GM18873 (cell line): ENCODE measurements around the gene CPB2.

Experiments used
- ATAC-seq: cut with Tn5 transposase; IDR thresholded peaks from one replicate; pipeline ENCODE4 v1.9.1; 2021; ENCODE audit warnings: mild to moderate bottlenecking, moderate library complexity, moderate number of reproducible peaks; ENCODE audit not compliant: unreplicated experiment, low FRiP score

Gene CPB2

DNA sequence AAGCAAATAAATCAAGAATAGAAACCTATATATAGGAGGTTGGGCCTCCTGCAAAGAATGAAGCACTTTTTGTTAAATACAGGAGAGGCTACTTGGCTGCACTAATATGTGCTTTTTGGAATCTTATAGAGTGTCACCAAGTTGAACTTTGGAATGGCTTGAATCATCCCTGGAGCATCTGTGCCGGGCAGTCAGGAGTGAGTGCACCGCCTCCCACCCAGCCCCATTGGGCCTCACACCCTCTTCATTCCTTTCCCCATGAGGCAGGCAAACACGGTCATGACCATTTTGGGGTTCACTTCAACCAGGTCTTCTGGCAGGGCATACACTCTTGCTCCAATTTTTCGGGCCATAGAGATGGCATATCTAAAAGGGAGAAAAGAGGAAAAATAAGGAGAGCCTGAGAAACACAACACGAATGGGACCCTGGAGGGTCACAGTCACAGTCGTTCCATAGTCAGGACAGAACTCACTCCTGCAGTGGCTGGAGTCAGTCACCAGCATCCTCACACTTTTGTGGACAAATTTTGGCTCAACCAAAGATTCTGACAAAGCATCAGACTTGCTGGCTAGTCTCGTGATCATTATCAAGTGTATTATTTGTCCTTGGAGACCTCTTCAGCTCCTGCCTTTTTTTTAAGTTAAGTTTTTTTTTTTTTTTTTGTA is 22.7 kb upstream of the CPB2 start:
- ATAC-seq = no peak

DNA sequence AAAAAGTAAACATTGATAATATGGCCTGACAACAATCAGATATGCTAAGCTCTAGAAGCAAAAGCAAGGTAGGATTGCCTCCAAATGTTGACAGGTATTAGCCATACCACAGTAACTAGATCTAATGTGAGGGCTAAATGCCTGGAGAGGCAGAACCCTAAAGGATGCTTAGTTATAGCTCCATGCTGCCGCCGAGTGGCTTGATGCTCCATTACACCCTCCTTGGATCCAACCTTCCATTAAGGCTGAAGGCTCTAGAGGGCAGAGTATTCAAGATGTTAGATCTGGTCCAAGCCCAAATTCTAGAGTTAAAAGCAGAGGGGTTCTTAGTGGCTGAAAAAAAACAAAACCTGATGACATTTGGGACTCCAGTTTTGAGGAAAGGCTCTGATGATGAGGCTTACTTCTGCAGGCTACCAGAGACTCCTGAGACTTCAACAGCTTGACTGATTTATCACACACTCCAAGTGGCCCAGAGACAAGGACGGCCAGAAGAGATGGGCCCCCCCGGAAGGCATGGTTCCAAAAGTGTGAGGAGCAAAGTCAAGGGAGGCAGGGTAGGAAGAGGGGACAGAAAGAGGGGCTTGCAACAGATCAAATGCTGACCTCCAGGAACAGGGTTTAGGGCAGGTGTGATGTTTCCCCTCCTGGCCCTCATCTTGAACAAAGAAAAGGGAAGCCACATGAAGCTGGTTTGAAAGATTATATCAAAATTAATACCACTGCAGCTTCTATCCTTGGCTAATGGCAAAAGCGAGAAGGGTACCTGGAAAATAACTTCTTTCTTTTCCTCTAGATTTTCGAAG is 21.9 kb upstream of the CPB2 start:
- ATAC-seq = peak; percentile 54

DNA sequence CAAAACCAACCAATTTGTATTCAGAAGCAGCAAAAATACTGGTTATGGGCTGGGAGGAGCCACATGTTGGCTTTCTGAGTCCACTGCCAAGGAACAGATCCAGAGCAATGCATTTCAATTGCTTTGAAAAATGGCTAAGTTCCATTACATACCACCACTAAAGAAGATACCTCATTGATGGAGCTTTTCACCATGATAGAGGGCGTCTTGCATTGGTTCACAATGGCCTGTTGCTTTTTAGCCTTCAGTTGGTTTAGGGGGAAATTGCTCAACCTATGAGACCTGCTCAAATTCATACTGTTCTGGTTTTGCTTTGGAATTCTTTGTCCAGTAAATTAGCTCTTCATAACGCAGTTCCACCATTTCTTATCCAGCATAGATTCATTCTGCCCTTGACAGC is 21.2 kb upstream of the CPB2 start:
- ATAC-seq = no peak

- no peak for ATAC-seq
Observed at GRCh38 chr13:46124967-46125933, 20.4 kb upstream of the CPB2 start.

DNA sequence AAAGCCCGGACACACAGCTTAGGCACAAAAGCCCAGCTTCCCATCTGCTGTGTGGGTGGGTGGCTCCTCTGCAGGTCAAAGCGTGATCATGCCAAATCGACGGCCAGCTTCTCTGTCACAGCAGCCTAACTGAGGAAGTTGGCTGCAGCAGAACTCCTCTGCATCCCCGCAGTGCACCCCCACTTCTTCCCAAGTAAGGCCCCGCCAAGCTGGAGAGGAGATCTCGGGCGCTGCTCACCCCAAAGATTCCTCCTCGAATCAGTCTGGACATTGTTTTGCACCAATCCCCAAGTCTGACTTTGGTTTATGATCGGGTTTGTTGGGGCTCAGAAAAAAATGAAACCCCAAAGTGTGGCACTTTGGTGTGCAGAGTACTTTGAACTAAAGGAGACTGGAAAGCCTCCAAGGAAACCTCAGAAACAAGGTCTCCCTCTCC is 19.7 kb upstream of the CPB2 start:
- ATAC-seq = no peak

- ATAC-seq = no peak
Observed at GRCh38 chr13:46122304-46122703, 17.5 kb upstream of the CPB2 start.

- ATAC-seq = no peak
Observed at GRCh38 chr13:46121597-46122163, 16.8 kb upstream of the CPB2 start.

GRCh38 chr13:46121033-46121432 is 16.2 kb upstream of the CPB2 start:
- no peak for ATAC-seq

GRCh38 chr13:46119883-46120614 is 15.2 kb upstream of the CPB2 start:
- no peak for ATAC-seq

GRCh38 chr13:46116653-46117502 is 12.0 kb upstream of the CPB2 start:
- no peak for ATAC-seq

DNA sequence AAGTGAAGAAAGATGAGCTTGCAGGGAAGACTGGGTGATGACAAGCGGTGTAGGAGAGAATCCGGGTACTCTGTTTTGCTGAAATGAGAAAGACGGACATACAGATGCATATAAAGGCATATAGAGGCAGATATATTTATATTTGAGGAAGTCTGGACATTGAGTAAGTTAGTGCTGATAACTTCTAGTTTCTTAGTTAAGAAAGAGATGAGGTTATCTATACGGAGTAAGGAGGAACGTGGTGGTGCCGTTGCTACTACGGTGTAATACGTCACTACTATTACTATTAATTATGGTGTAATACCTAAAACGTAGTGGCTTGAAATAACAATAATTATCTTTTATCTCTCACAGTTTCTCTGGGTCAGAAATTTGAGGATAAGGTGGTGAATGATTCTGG is 9.8 kb upstream of the CPB2 start:
- ATAC-seq = no peak

- ATAC-seq = no peak
Observed at GRCh38 chr13:46113596-46113995, 8.8 kb upstream of the CPB2 start.

GRCh38 chr13:46111151-46111550 is 6.3 kb upstream of the CPB2 start:
- no peak for ATAC-seq

GRCh38 chr13:46109451-46109850 is 4.6 kb upstream of the CPB2 start:
- no peak for ATAC-seq

DNA sequence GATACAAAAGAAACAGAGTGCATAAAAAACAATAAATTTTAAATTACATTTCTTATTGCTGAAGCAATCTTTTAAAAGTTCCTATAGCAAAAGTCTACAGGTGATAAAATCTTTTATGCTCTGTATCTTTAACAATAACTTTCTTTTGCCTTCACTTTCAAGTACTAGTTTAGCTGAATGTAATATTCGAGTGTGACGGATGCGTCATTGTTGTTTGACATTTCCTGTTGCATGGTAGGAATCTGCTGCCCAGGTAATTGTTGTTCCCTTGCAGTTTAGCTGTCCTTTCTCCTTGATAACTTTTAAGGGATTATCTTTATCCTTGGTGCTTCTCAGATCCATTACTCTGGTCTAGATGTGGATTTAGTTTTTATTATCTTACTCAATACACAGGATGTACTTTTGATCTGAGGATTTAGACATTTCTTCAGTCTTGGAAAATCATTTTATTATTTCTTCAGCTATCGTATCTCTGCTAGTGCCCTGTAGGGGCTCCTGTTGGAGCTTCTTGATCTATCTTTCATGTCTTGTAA is 2.1 kb upstream of the CPB2 start:
- ATAC-seq = no peak

GRCh38 chr13:46103037-46103436 is 1.8 kb downstream of the CPB2 start:
- ATAC-seq = no peak

DNA sequence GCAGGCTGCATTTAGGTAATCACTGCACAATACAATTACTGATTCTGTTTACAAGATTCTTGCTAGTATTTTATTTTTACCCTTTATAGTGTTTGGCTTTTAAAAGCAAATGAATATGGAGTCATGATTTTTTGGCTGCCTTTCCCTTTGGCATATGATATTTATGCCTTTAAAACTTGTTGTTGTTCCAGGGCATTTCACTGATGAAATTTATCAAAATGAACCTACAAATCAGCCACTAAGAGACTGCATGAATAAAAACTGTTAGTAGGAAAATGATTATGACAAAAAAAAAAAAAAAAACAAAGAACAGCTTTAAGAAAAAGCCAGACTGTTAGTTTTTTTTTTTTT is 2.6 kb downstream of the CPB2 start:
- no peak for ATAC-seq

DNA sequence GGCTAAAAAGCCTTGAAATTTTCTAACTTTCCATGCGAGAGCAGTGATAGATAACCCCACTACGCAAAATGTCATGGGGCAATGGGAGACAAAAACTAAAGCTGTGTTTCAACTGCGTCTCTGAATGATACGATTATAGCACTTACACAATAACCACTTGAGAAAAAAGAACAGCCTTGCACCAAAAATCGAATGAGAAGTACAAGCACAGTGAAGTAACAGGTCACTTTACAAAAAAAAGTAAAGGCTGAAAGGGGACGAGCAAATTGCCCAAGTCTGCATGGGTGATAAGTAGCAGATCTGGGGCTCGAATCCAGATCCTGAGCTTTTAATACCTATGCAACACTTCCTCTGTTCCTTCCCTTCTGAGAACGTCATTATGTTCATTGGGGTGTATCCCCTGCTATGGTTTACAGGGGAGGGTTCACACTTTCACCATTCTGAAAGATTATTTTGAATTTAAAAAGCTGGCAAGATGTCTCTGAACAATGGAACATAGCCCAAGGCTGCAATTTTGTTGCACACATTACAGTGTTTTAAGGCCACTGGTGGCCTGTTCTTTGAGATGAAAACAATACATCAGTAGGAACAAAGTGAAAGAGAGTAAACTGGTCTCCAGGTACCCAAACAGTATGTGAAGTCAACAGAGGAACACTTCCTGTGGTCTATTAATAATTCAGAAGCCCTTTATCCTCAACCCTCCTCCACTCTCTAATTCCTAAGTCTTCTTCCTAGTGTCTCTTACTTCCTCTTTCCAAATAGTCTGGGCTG is 3.2 kb downstream of the CPB2 start:
- no peak for ATAC-seq
